SK-N-SH (cell line): Measurements from ENCODE around the gene WWOX. TPM values are rescaled to one million over a fixed set of nuclear protein-coding genes. Genes with fewer than 3 reads are reported as not detected.

Experiments
- CTCF ChIA-PET: fragments of 300-600, 350-600 bp; formaldehyde crosslinking; extraction: SDS; loops from one replicate; lab custom pipeline; 2021; lab: Yijun Ruan, JAX
- POLR2A ChIA-PET: fragments of 350-600 bp; sonication (Branson Sonifier 250); formaldehyde crosslinking; extraction: SDS; loops from one replicate; lab custom pipeline; 2020; ENCODE audit warnings: antibody characterized with exemption, inconsistent platforms; lab: Yijun Ruan, JAX
- DNase-seq: peaks from one replicate; pipeline ENCODE4 v3.0.0; 2012
- H2AFZ ChIP-seq: fragments of 200-600 bp; sonication (generic); 2 replicates; pipeline ENCODE4 v1.8.1; 2016; ENCODE audit warnings: antibody characterized with exemption, mild to moderate bottlenecking, low read depth
- H3F3A ChIP-seq: fragments of 200-600 bp; sonication (generic); replicated peaks from 2 replicates; pipeline ENCODE3; 2016; ENCODE audit warnings: antibody characterized with exemption, mild to moderate bottlenecking; ENCODE audit not compliant: insufficient read depth
- H3K27ac ChIP-seq, 2 experiments: fragments of 200-500 bp in 1 of 2; fragments of 200-600 bp in 1 of 2; sonication (Bioruptor generic) in 1 of 2; sonication (generic), shearing (Covaris generic) in 1 of 2; 2 replicates each; pipeline versions ENCODE4 v1.5.1 to v1.6.1; 2014 to 2016; ENCODE audit warnings: low read depth in 2 of 2, inconsistent platforms in 1 of 2, low read length in 1 of 2, mild to moderate bottlenecking in 1 of 2, mixed read lengths in 1 of 2
- H3K27me3 ChIP-seq: fragments of 200-600 bp; sonication (generic), shearing (Covaris generic); 2 replicates; pipeline ENCODE4 v1.6.1; 2016; ENCODE audit warnings: mixed run types; ENCODE audit not compliant: insufficient read depth
- H3K36me3 ChIP-seq, 2 experiments: fragments of 200-500 bp in 1 of 2; fragments of 200-600 bp in 1 of 2; sonication (Bioruptor generic) in 1 of 2; sonication (generic) in 1 of 2; replicated peaks in 1 of 2; 2 replicates each; pipeline versions ENCODE3 to v1.5.1; 2014 to 2016; ENCODE audit warnings: low read length in 1 of 2, mild to moderate bottlenecking in 1 of 2; ENCODE audit not compliant: insufficient read depth in 2 of 2, control insufficient read depth in 1 of 2
- H3K4me1 ChIP-seq, 2 experiments: fragments of 200-500 bp in 1 of 2; fragments of 200-600 bp in 1 of 2; sonication (Bioruptor generic) in 1 of 2; sonication (generic), shearing (Covaris generic) in 1 of 2; 2 replicates each; pipeline versions ENCODE4 v1.5.1 to v1.6.1; 2014 to 2016; ENCODE audit warnings: low read depth in 1 of 2, low read length in 1 of 2, mixed run types in 1 of 2; ENCODE audit not compliant: insufficient read depth in 2 of 2, control insufficient read depth in 1 of 2
- H3K4me2 ChIP-seq: fragments of 200-600 bp; sonication (generic), shearing (Covaris generic); 2 replicates; pipeline ENCODE4 v1.6.1; 2017; ENCODE audit warnings: mixed run types
- H3K4me3 ChIP-seq, 2 experiments: fragments of 200-500 bp in 1 of 2; fragments of 200-600 bp in 1 of 2; sonication (Bioruptor generic) in 1 of 2; sonication (generic), shearing (Covaris generic) in 1 of 2; 2 replicates each; pipeline versions ENCODE4 v1.5.1 to v1.8.1; 2014 to 2016; ENCODE audit warnings: low read depth in 2 of 2, inconsistent platforms in 1 of 2, low read length in 1 of 2, mild to moderate bottlenecking in 1 of 2, mixed read lengths in 1 of 2, moderate library complexity in 1 of 2
- H3K79me2 ChIP-seq: fragments of 200-600 bp; sonication (generic); 2 replicates; pipeline ENCODE4 v1.8.1; 2017; ENCODE audit warnings: mild to moderate bottlenecking; ENCODE audit not compliant: insufficient read depth
- H3K9ac ChIP-seq: fragments of 200-600 bp; sonication (generic); 2 replicates; pipeline ENCODE4 v1.6.1; 2017; ENCODE audit warnings: mixed run types
- H3K9me2 ChIP-seq: fragments of 200-600 bp; sonication (generic); 2 replicates; pipeline ENCODE4 v1.6.1; 2017; ENCODE audit warnings: mixed run types
- H3K9me3 ChIP-seq: fragments of 200-600 bp; sonication (generic); 2 replicates; pipeline ENCODE4 v1.6.1; 2017; ENCODE audit warnings: mixed run types, mild to moderate bottlenecking, moderate library complexity
- H4K20me1 ChIP-seq: fragments of 200-600 bp; sonication (generic); 2 replicates; pipeline ENCODE4 v1.6.1; 2017; ENCODE audit warnings: mild to moderate bottlenecking, mixed run types; ENCODE audit not compliant: insufficient read depth
- CHD2 ChIP-seq: fragments of 150-350 bp; IDR thresholded peaks from 2 replicates; pipeline ENCODE4 v1.6.1; 2018; ENCODE audit warnings: low read length; ENCODE audit not compliant: partially characterized antibody
- ELF1 ChIP-seq: IDR thresholded peaks from 2 replicates; pipeline ENCODE4 v1.4.0; 2012
- EP300 ChIP-seq, 2 experiments: IDR thresholded peaks; 2 replicates each; pipeline versions ENCODE4 v1.4.0 to v1.6.1; 2012; ENCODE audit warnings: borderline replicate concordance in 1 of 2, low read depth in 1 of 2, low read length in 1 of 2
- FOXJ3 ChIP-seq: sonication (generic); formaldehyde crosslinking; IDR thresholded peaks from 2 replicates; pipeline ENCODE4 v1.5.1; 2020; ENCODE audit warnings: mild to moderate bottlenecking, missing genetic modification reagents
- FOXM1 ChIP-seq: IDR thresholded peaks from 2 replicates; pipeline ENCODE4 v1.4.0; 2012; ENCODE audit warnings: low read depth, mild to moderate bottlenecking
- GABPA ChIP-seq: IDR thresholded peaks from 2 replicates; pipeline ENCODE4 v1.4.0; 2012; ENCODE audit warnings: low read depth, mild to moderate bottlenecking
- MEF2A ChIP-seq: IDR thresholded peaks from 2 replicates; pipeline ENCODE4 v1.4.0; 2012; ENCODE audit warnings: low read depth, borderline replicate concordance
- PBX3 ChIP-seq: IDR thresholded peaks from 2 replicates; pipeline ENCODE4; 2012
- RAD21 ChIP-seq: IDR thresholded peaks from 2 replicates; pipeline ENCODE4 v1.6.1; 2012; ENCODE audit warnings: mild to moderate bottlenecking, low read length
- RCOR1 ChIP-seq: fragments of 150-350 bp; IDR thresholded peaks from 2 replicates; pipeline ENCODE4 v1.6.1; 2017; ENCODE audit warnings: antibody characterized with exemption, low read length
- REST ChIP-seq: IDR thresholded peaks from 2 replicates; pipeline ENCODE4 v1.6.1; 2012; ENCODE audit warnings: mild to moderate bottlenecking, low read depth, low read length, moderate library complexity
- RFX5 ChIP-seq: IDR thresholded peaks from 2 replicates; pipeline ENCODE4 v1.6.1; 2012; ENCODE audit warnings: mild to moderate bottlenecking, improper control_type of control experiment, low read length
- RXRA ChIP-seq: IDR thresholded peaks from 2 replicates; pipeline ENCODE4 v1.4.0; 2012; ENCODE audit warnings: low read depth, mild to moderate bottlenecking, borderline replicate concordance
- SIN3A ChIP-seq: IDR thresholded peaks from 2 replicates; pipeline ENCODE4 v1.6.1; 2012; ENCODE audit warnings: low read depth, mild to moderate bottlenecking, low read length, moderate library complexity, borderline replicate concordance
- SMC3 ChIP-seq: IDR thresholded peaks from 2 replicates; pipeline ENCODE4 v1.6.1; 2012; ENCODE audit warnings: low read depth, low read length, improper control_type of control experiment
- TAF1 ChIP-seq: IDR thresholded peaks from 2 replicates; pipeline ENCODE4 v1.6.1; 2012; ENCODE audit warnings: low read depth, mild to moderate bottlenecking, low read length, moderate library complexity, borderline replicate concordance
- TEAD4 ChIP-seq: IDR thresholded peaks from 2 replicates; pipeline ENCODE4 v1.4.0; 2012; ENCODE audit warnings: mild to moderate bottlenecking, borderline replicate concordance; ENCODE audit not compliant: insufficient read depth
- ZBTB33 ChIP-seq: IDR thresholded peaks from 2 replicates; pipeline ENCODE4 v1.4.0; 2012; ENCODE audit warnings: low read depth, borderline replicate concordance
- WGBS: methylation state at CpG from one replicate; pipeline ENCODE4 v1.1.6; 2017; ENCODE audit warnings: low lambda C conversion rate; 5-methylcytosine and 5-hydroxymethylcytosine counted together
- polyA plus RNA-seq, 3 experiments: library from polyadenylated mRNA; depleted of rRNA; stranded (reverse); fragments of >200 nt; gene quantifications; 2 replicates each; pipeline ENCODE4 v1.2.3, GENCODE V29; 2012
- TF ChIP-seq, protein P1 (sequence below): fragments of 200-600 bp; sonication (generic); IDR thresholded peaks from 2 replicates; pipeline ENCODE4 v1.6.1; 2017; ENCODE audit warnings: antibody characterized with exemption, mild to moderate bottlenecking, moderate library complexity
- TF ChIP-seq, protein P2 (sequence below): fragments of 150-350 bp; IDR thresholded peaks from 2 replicates; pipeline ENCODE4 v1.6.1; 2016; ENCODE audit warnings: mild to moderate bottlenecking, low read depth, low read length

The WWOX gene
- polyA plus RNA-seq, 1 of the 3 experiments (the other 2 are of a cell fraction): 10.8 TPM

DNA sequence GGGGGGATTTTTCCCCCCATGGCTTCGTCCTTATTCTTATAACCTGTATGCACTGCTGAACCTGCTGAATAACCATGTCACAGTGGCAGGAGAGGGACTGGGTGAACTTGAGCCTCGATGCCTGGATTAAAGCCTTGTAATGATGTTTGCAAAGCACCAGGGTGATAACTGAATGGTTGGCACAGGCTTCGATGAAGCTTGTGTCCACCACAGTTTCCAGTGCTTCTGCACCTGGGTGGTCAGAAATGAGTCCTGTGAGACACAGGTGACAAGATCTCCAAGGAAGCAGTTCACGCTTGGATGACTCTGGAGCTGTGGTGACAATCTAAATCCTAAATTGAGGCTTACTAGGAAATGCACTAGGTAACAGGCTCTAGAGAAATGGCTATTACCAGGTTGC lies 771.8 kb downstream of the WWOX start:
- Histone ChIP-seq H3K36me3 (no peaks in the 10 kb centered on the region), H2AFZ (no peak overlapping the region), H3K9me2 (no peaks in the 10 kb centered on the region), H3F3A (no peaks in the 10 kb centered on the region), H4K20me1 (no peaks in the 10 kb centered on the region), H3K27me3 (no peaks in the 10 kb centered on the region), H3K27ac (no peak overlapping the region), H3K79me2 (no peaks in the 10 kb centered on the region), H3K4me1 (no peaks in the 10 kb centered on the region), H3K9ac (no peak overlapping the region), H3K4me3 (no peak overlapping the region), H3K9me3 (peaks cover 3% of the 10 kb centered on the region; the same call in 1 of the 2 replicates), H3K4me2 (no peak overlapping the region)
- no peak for DNase-seq
- 24% methylated on average over 4 of the region's 4 CpGs for WGBS
- TF ChIP-seq, protein P1, sequence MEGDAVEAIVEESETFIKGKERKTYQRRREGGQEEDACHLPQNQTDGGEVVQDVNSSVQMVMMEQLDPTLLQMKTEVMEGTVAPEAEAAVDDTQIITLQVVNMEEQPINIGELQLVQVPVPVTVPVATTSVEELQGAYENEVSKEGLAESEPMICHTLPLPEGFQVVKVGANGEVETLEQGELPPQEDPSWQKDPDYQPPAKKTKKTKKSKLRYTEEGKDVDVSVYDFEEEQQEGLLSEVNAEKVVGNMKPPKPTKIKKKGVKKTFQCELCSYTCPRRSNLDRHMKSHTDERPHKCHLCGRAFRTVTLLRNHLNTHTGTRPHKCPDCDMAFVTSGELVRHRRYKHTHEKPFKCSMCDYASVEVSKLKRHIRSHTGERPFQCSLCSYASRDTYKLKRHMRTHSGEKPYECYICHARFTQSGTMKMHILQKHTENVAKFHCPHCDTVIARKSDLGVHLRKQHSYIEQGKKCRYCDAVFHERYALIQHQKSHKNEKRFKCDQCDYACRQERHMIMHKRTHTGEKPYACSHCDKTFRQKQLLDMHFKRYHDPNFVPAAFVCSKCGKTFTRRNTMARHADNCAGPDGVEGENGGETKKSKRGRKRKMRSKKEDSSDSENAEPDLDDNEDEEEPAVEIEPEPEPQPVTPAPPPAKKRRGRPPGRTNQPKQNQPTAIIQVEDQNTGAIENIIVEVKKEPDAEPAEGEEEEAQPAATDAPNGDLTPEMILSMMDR: no peak
- TF ChIP-seq PBX3: no peak
- no peak for TF ChIP-seq FOXJ3 (CRISPR knock-in tag)
- TF ChIP-seq RAD21: no peak
- no peak for TF ChIP-seq SIN3A
- no peak for TF ChIP-seq REST
- no peak for TF ChIP-seq SMC3
- TF ChIP-seq, protein P2, sequence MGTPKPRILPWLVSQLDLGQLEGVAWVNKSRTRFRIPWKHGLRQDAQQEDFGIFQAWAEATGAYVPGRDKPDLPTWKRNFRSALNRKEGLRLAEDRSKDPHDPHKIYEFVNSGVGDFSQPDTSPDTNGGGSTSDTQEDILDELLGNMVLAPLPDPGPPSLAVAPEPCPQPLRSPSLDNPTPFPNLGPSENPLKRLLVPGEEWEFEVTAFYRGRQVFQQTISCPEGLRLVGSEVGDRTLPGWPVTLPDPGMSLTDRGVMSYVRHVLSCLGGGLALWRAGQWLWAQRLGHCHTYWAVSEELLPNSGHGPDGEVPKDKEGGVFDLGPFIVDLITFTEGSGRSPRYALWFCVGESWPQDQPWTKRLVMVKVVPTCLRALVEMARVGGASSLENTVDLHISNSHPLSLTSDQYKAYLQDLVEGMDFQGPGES: no peak
- TF ChIP-seq TEAD4: no peak
- no peak for TF ChIP-seq MEF2A
- no peak for TF ChIP-seq RXRA
- no peak for TF ChIP-seq GABPA
- no peak for TF ChIP-seq CHD2
- no peak for TF ChIP-seq ELF1
- no peak for TF ChIP-seq TAF1
- no peak for TF ChIP-seq RCOR1
- TF ChIP-seq FOXM1: no peak
- TF ChIP-seq EP300 (IDR thresholded peaks at IDR 0.05; ENCODE audit: borderline replicate concordance in 1 of 2, low read depth in 1 of 2, low read length in 1 of 2): no peak
- TF ChIP-seq ZBTB33: no peak
- TF ChIP-seq RFX5: no peak
- CTCF ChIA-PET: interaction anchor here (0.9 kb wide), 1 partner anchor 12 kb away, joined by 3 read pairs; no protein-coding TSS in a partner anchor
- POLR2A ChIA-PET: no interaction called here
